ENCODE results near the gene PDCD1LG2. TPM values are rescaled to one million over a fixed set of nuclear protein-coding genes. Genes with fewer than 3 reads are reported as not detected.
A peak's percentile ranks its signal among the peaks of the same experiment; 100 is the strongest.

Gene PDCD1LG2
- polyA plus RNA-seq, 1 experiment = 31.5 TPM

- TF ChIP-seq CTCF (IDR thresholded peaks at IDR 0.05; ENCODE audit: low read depth, low read length) = no peak
- no peak for DNase-seq (ENCODE audit: low read depth, low spot score)
- H3K9me3 ChIP-seq (ENCODE audit: control insufficient read depth, insufficient read depth, low read length) = no peaks in the 10 kb centered on the region
- no peak overlapping the region for H3K27ac ChIP-seq (ENCODE audit: low read depth, low read length)
- ChIA-PET POLR2A (no interaction called here), CTCF (no interaction called here)
- H3K27me3 ChIP-seq (ENCODE audit: control insufficient read depth, insufficient read depth, low read length) = no peaks in the 10 kb centered on the region
- H3K4me3 ChIP-seq (ENCODE audit: low read depth, low read length) = no peak overlapping the region
Observed at GRCh38 chr9:5543875-5544702, 33.8 kb downstream of the PDCD1LG2 start.

GRCh38 chr9:5549658-5550650 is 39.6 kb downstream of the PDCD1LG2 start:
- Histone ChIP-seq H3K27ac (ENCODE audit: low read depth, low read length) (no peak overlapping the region), H3K27me3 (ENCODE audit: control insufficient read depth, insufficient read depth, low read length) (no peaks in the 10 kb centered on the region), H3K9me3 (ENCODE audit: control insufficient read depth, insufficient read depth, low read length) (no peaks in the 10 kb centered on the region), H3K4me3 (ENCODE audit: low read depth, low read length) (no peak overlapping the region)
- TF ChIP-seq CTCF (IDR thresholded peaks at IDR 0.05; ENCODE audit: low read depth, low read length) = no peak
- DNase-seq (ENCODE audit: low read depth, low spot score) = no peak
- ChIA-PET CTCF (interaction anchor here (1.1 to 1.8 kb wide), 2 partner anchors 39 to 40 kb away, joined by 5 read pairs; no protein-coding TSS in a partner anchor), POLR2A (interaction anchor here (0.9 to 1.8 kb wide), 2 partner anchors 33 to 39 kb away, joined by 3 to 5 read pairs; partner anchors contain the start of gene PDCD1LG2)

- no peaks in the 10 kb centered on the region for H3K9me3 ChIP-seq (ENCODE audit: control insufficient read depth, insufficient read depth, low read length)
- ChIA-PET CTCF (interaction anchor here (1.8 kb wide), 1 partner anchor 38 kb away, joined by 5 read pairs; no protein-coding TSS in a partner anchor), POLR2A (no interaction called here)
- H3K27ac ChIP-seq (ENCODE audit: low read depth, low read length) = no peak overlapping the region
- H3K27me3 ChIP-seq (ENCODE audit: control insufficient read depth, insufficient read depth, low read length) = no peaks in the 10 kb centered on the region
- no peak overlapping the region for H3K4me3 ChIP-seq (ENCODE audit: low read depth, low read length)
- no peak for TF ChIP-seq CTCF (IDR thresholded peaks at IDR 0.05; ENCODE audit: low read depth, low read length)
- no peak for DNase-seq (ENCODE audit: low read depth, low spot score)
Observed at GRCh38 chr9:5551368-5552150, 41.2 kb downstream of the PDCD1LG2 start.

GRCh38 chr9:5552301-5552700 is 42.0 kb downstream of the PDCD1LG2 start:
- Histone ChIP-seq H3K27me3 (ENCODE audit: control insufficient read depth, insufficient read depth, low read length) (no peaks in the 10 kb centered on the region), H3K9me3 (ENCODE audit: control insufficient read depth, insufficient read depth, low read length) (no peaks in the 10 kb centered on the region), H3K4me3 (ENCODE audit: low read depth, low read length) (no peak overlapping the region), H3K27ac (ENCODE audit: low read depth, low read length) (peak overlapping the region; percentile 77)
- CTCF ChIA-PET = no interaction called here
- POLR2A ChIA-PET = no interaction called here
- DNase-seq (ENCODE audit: low read depth, low spot score) = no peak
- TF ChIP-seq CTCF (IDR thresholded peaks at IDR 0.05; ENCODE audit: low read depth, low read length) = no peak
